K562 (cell line): ENCODE data around the gene DENND10. TPM values are rescaled to one million over a fixed set of nuclear protein-coding genes. Genes with fewer than 3 reads are reported as not detected.

Source experiments
- ATAC-seq: fragments of 200-7000 bp; cut with Tn5 transposase; 3 replicates; pipeline ENCODE4 v1.9.1; 2020; ENCODE audit warnings: moderate library complexity
- BruUV-seq: library from RNA; stranded (reverse); fragments of 400-500 nt; replicated peaks from 2 replicates; lab custom pipeline; 2021; lab: Mats Ljungman, UMichigan
- CTCF ChIA-PET: fragments of 300-600 bp; formaldehyde crosslinking; extraction: SDS; loops from one replicate; lab custom pipeline; 2021; ENCODE audit warnings: low intra/inter-chr PET ratio; lab: Yijun Ruan, JAX
- POLR2A ChIA-PET: fragments of 300-600, 350-650 bp; sonication (Branson Sonifier 250); formaldehyde crosslinking; extraction: SDS; loops from one replicate; lab custom pipeline; 2021; ENCODE audit warnings: antibody characterized with exemption, inconsistent platforms; lab: Yijun Ruan, JAX
- DNase-seq, 4 experiments: peaks; one replicate each; pipeline versions ENCODE4 v3.0.0 to v3.0.0-alpha.2; 2011 to 2018; ENCODE audit warnings: low spot score in 3 of 4, mixed read lengths in 3 of 4; ENCODE audit errors: extremely low read depth in 1 of 4
- FAIRE-seq: peaks from 2 replicates; lab custom pipeline; 2011; peaks lifted over from hg19 to GRCh38; lab: Jason Lieb, UNC
- H2AFZ ChIP-seq: 2 replicates; pipeline ENCODE4 v1.6.0; 2011; ENCODE audit warnings: low read depth, low read length, control low read depth, inconsistent platforms
- H3K27ac ChIP-seq: fragments of 200-600 bp; 3 replicates; pipeline ENCODE4 v1.8.0; 2011; ENCODE audit warnings: low read depth, mild to moderate bottlenecking, control low read depth, inconsistent platforms, low read length, moderate library complexity, mixed read lengths; ENCODE audit errors: extremely low read depth
- H3K27me3 ChIP-seq, 2 experiments: fragments of 300-600 bp in 1 of 2; 2 replicates in 1 of 2; 3 replicates in 1 of 2; pipeline versions ENCODE4 v1.6.0 to v1.8.0; 2011; ENCODE audit warnings: inconsistent platforms in 2 of 2, low read length in 2 of 2, mild to moderate bottlenecking in 1 of 2, mixed read lengths in 1 of 2, moderate library complexity in 1 of 2; ENCODE audit not compliant: control insufficient read depth in 2 of 2, insufficient read depth in 2 of 2
- H3K36me3 ChIP-seq: fragments of 300-600 bp; 3 replicates; pipeline ENCODE4 v1.8.0; 2011; ENCODE audit warnings: mild to moderate bottlenecking, low read length, inconsistent platforms; ENCODE audit not compliant: control insufficient read depth, insufficient read depth
- H3K4me1 ChIP-seq, 2 experiments: fragments of 200-600 bp in 1 of 2; replicated peaks in 1 of 2; 2 replicates in 1 of 2; 3 replicates in 1 of 2; pipeline versions ENCODE4 v1.5.1 to v1.8.0; 2011; ENCODE audit warnings: inconsistent platforms in 2 of 2, low read length in 2 of 2, mild to moderate bottlenecking in 1 of 2, mixed read lengths in 1 of 2, moderate library complexity in 1 of 2; ENCODE audit not compliant: control insufficient read depth in 2 of 2, insufficient read depth in 2 of 2
- H3K4me2 ChIP-seq: 2 replicates; pipeline ENCODE4 v1.6.1; 2011; ENCODE audit warnings: low read length, control low read depth, inconsistent platforms, mixed read lengths; ENCODE audit not compliant: insufficient read depth
- H3K4me3 ChIP-seq: fragments of 200-600 bp; sonication (generic), shearing (Covaris generic); 2 replicates; pipeline ENCODE4 v1.5.1; 2016; ENCODE audit warnings: control low read depth, inconsistent platforms
- H3K79me2 ChIP-seq: fragments of 200-600 bp; 3 replicates; pipeline ENCODE4 v1.8.0; 2011; ENCODE audit warnings: low read length, inconsistent platforms; ENCODE audit not compliant: control insufficient read depth, insufficient read depth
- H3K9ac ChIP-seq, 2 experiments: 2 replicates each; pipeline versions ENCODE4 v1.6.0 to v1.6.1; 2011; ENCODE audit warnings: low read depth in 2 of 2, low read length in 2 of 2, control low read depth in 1 of 2, inconsistent platforms in 1 of 2, mild to moderate bottlenecking in 1 of 2, mixed read lengths in 1 of 2; ENCODE audit not compliant: insufficient read depth in 1 of 2
- H3K9me1 ChIP-seq: one replicate; pipeline ENCODE4 v1.6.0; 2011; ENCODE audit warnings: inconsistent platforms, mild to moderate bottlenecking, low read length, moderate library complexity; ENCODE audit not compliant: control insufficient read depth, insufficient read depth
- H3K9me3 ChIP-seq: replicated peaks from 2 replicates; pipeline ENCODE4 v1.5.1; 2011; ENCODE audit warnings: low read depth, low read length, inconsistent platforms; ENCODE audit not compliant: control insufficient read depth, insufficient read depth
- H4K20me1 ChIP-seq: replicated peaks from 2 replicates; pipeline ENCODE4 v1.6.1; 2011; ENCODE audit warnings: low read length, inconsistent platforms, mixed read lengths; ENCODE audit not compliant: control insufficient read depth, insufficient read depth
- WGBS: fragments of 100-300 bp; shearing (Covaris generic); methylation state at CpG from one replicate; pipeline ENCODE4 v1.1.6; 2016; ENCODE audit warnings: low coverage, mixed read lengths; ENCODE audit not compliant: insufficient coverage; ENCODE audit errors: missing lambda C conversion rate; 5-methylcytosine and 5-hydroxymethylcytosine counted together
- in situ Hi-C: fragments of 300-500 bp; cut with MboI; formaldehyde crosslinking; loops from 4 replicates; pipeline ENCODE4 v1.15.0; 2018; ENCODE audit warnings: inconsistent platforms, mixed read lengths
- intact Hi-C: fragments of 100-400 bp; cut with micrococcal nuclease; formaldehyde crosslinking; loops from 2 replicates; pipeline ENCODE4 v1.14.2; 2022
- polyA plus RNA-seq, 8 experiments: library from polyadenylated mRNA; depleted of rRNA in 4 of 8; stranded (reverse) in 5 of 8; unstranded in 3 of 8; fragments of >200 nt; fragmentation: Nextera tagmentation in 2 of 8; fragmentation: Illumina TruSeq in 1 of 8; extraction: Ambion mirVana in 2 of 8; extraction: Trizol in 1 of 8; gene quantifications; 2 replicates each; pipeline versions ENCODE4 v1.2.1 to v1.2.3, GENCODE V29; 2011 to 2014; ENCODE audit warnings: inconsistent platforms in 1 of 8, missing spikeins in 1 of 8
- total RNA-seq, 7 experiments: library from RNA; depleted of rRNA in 6 of 7; stranded (reverse); fragments of >200 nt in 6 of 7; fragmentation: Illumina TruSeq in 2 of 7; extraction: Trizol in 2 of 7; gene quantifications; 2 replicates each; pipeline versions ENCODE4 v1.2.1 to v1.2.3, GENCODE V29; 2011 to 2021; ENCODE audit warnings: low replicate concordance in 1 of 7
- TF ChIP-seq, protein P1 (sequence below): fragments of 450-650 bp; IDR thresholded peaks from 2 replicates; pipeline ENCODE4 v1.6.1; 2017; ENCODE audit warnings: antibody characterized with exemption, mild to moderate bottlenecking

Gene DENND10
- total and polyA plus RNA-seq, 9 of the 15 experiments (the other 6 are each of a cell fraction or from before 2014, with no cell fraction given), result 9.4 to 20.0 (median 12.5) TPM

GRCh38 chr10:119140603-119141245, 36.8 kb downstream of the DENND10 start:
- Histone ChIP-seq H3K4me3 (no peak overlapping the region), H3K79me2 (no peaks in the 10 kb centered on the region), H3K4me2 (no peak overlapping the region)
- intact Hi-C loops, result no loop called here
- TF ChIP-seq, protein P1, sequence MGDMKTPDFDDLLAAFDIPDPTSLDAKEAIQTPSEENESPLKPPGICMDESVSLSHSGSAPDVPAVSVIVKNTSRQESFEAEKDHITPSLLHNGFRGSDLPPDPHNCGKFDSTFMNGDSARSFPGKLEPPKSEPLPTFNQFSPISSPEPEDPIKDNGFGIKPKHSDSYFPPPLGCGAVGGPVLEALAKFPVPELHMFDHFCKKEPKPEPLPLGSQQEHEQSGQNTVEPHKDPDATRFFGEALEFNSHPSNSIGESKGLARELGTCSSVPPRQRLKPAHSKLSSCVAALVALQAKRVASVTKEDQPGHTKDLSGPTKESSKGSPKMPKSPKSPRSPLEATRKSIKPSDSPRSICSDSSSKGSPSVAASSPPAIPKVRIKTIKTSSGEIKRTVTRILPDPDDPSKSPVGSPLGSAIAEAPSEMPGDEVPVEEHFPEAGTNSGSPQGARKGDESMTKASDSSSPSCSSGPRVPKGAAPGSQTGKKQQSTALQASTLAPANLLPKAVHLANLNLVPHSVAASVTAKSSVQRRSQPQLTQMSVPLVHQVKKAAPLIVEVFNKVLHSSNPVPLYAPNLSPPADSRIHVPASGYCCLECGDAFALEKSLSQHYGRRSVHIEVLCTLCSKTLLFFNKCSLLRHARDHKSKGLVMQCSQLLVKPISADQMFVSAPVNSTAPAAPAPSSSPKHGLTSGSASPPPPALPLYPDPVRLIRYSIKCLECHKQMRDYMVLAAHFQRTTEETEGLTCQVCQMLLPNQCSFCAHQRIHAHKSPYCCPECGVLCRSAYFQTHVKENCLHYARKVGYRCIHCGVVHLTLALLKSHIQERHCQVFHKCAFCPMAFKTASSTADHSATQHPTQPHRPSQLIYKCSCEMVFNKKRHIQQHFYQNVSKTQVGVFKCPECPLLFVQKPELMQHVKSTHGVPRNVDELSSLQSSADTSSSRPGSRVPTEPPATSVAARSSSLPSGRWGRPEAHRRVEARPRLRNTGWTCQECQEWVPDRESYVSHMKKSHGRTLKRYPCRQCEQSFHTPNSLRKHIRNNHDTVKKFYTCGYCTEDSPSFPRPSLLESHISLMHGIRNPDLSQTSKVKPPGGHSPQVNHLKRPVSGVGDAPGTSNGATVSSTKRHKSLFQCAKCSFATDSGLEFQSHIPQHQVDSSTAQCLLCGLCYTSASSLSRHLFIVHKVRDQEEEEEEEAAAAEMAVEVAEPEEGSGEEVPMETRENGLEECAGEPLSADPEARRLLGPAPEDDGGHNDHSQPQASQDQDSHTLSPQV, result no peak
- TF ChIP-seq, all 486 proteins: peak for 0
- POLR2A ChIA-PET, result no interaction called here
- Histone ChIP-seq H3K27me3 (no peaks in the 10 kb centered on the region), H3K27ac (no peak overlapping the region), H3K9me3 (no peaks in the 10 kb centered on the region), H3K36me3 (peaks cover 40% of the 10 kb centered on the region; the same call in 2 of the 3 replicates), H3K9me1 (no peaks in the 10 kb centered on the region), H4K20me1 (no peaks in the 10 kb centered on the region), H3K9ac (no peak overlapping the region), H3K4me1 (no peaks in the 10 kb centered on the region), H2AFZ (no peak overlapping the region)
- CTCF ChIA-PET, result no interaction called here
- in situ Hi-C loops, result no loop called here
- BruUV-seq, result TSS peak; percentile 23
- FAIRE-seq, result no peak
- WGBS, result 97% methylated on average over 17 of the region's 21 CpGs
- DNase-seq, result no peak
- no peak for ATAC-seq
